ENCODE data around the gene AKAP5.

Gene AKAP5

GRCh38 chr14:64459405-64460136, 5.7 kb upstream of the AKAP5 start:
- no peak for DNase-seq (ENCODE audit: low read depth in 1 of 2, low spot score in 1 of 2)

GRCh38 chr14:64461221-64461620, 4.1 kb upstream of the AKAP5 start:
- no peak for DNase-seq (ENCODE audit: low read depth in 1 of 2, low spot score in 1 of 2)

GRCh38 chr14:64463195-64463594, 2.1 kb upstream of the AKAP5 start:
- no peak for DNase-seq (ENCODE audit: low read depth in 1 of 2, low spot score in 1 of 2)

GRCh38 chr14:64463873-64464272, 1.4 kb upstream of the AKAP5 start:
- no peak for DNase-seq (ENCODE audit: low read depth in 1 of 2, low spot score in 1 of 2)

- no peak for DNase-seq (ENCODE audit: low read depth in 1 of 2, low spot score in 1 of 2)
Observed at GRCh38 chr14:64464651-64465050, 648 bp upstream of the AKAP5 start.

GRCh38 chr14:64465831-64466554, 694 bp downstream of the AKAP5 start:
- DNase-seq (ENCODE audit: low read depth in 1 of 2, low spot score in 1 of 2) = no peak

GRCh38 chr14:64467101-64467500, 1.8 kb downstream of the AKAP5 start:
- no peak for DNase-seq (ENCODE audit: low read depth in 1 of 2, low spot score in 1 of 2)

GRCh38 chr14:64467566-64467965, 2.3 kb downstream of the AKAP5 start:
- no peak for DNase-seq (ENCODE audit: low read depth in 1 of 2, low spot score in 1 of 2)

GRCh38 chr14:64468451-64468850, 3.2 kb downstream of the AKAP5 start:
- DNase-seq (ENCODE audit: low read depth in 1 of 2, low spot score in 1 of 2) = no peak

- no peak for DNase-seq (ENCODE audit: low read depth in 1 of 2, low spot score in 1 of 2)
Observed at GRCh38 chr14:64474041-64474440, 8.7 kb downstream of the AKAP5 start.

GRCh38 chr14:64474698-64475097, 9.4 kb downstream of the AKAP5 start:
- no peak for DNase-seq (ENCODE audit: low read depth in 1 of 2, low spot score in 1 of 2)

- no peak for DNase-seq (ENCODE audit: low read depth in 1 of 2, low spot score in 1 of 2)
Observed at GRCh38 chr14:64475585-64476273, 10.4 kb downstream of the AKAP5 start.

- DNase-seq (ENCODE audit: low read depth in 1 of 2, low spot score in 1 of 2) = no peak
Observed at GRCh38 chr14:64476438-64476837, 11.1 kb downstream of the AKAP5 start.

- DNase-seq (ENCODE audit: low read depth in 1 of 2, low spot score in 1 of 2) = no peak
Observed at GRCh38 chr14:64478634-64479250, 13.4 kb downstream of the AKAP5 start.

GRCh38 chr14:64488590-64489099, 23.3 kb downstream of the AKAP5 start:
- DNase-seq (ENCODE audit: low read depth in 1 of 2, low spot score in 1 of 2) = no peak

- no peak for DNase-seq (ENCODE audit: low read depth in 1 of 2, low spot score in 1 of 2)
Observed at GRCh38 chr14:64491637-64492036, 26.3 kb downstream of the AKAP5 start.

- no peak for DNase-seq (ENCODE audit: low read depth in 1 of 2, low spot score in 1 of 2)
Observed at GRCh38 chr14:64493455-64493854, 28.2 kb downstream of the AKAP5 start.

GRCh38 chr14:64495252-64495651, 30.0 kb downstream of the AKAP5 start:
- no peak for DNase-seq (ENCODE audit: low read depth in 1 of 2, low spot score in 1 of 2)

GRCh38 chr14:64496764-64497163, 31.5 kb downstream of the AKAP5 start:
- DNase-seq (ENCODE audit: low read depth in 1 of 2, low spot score in 1 of 2) = no peak

- no peak for DNase-seq (ENCODE audit: low read depth in 1 of 2, low spot score in 1 of 2)
Observed at GRCh38 chr14:64500088-64500487, 34.8 kb downstream of the AKAP5 start.

- no peak for DNase-seq (ENCODE audit: low read depth in 1 of 2, low spot score in 1 of 2)
Observed at GRCh38 chr14:64501411-64502171, 36.3 kb downstream of the AKAP5 start.

Data from stimulated activated CD4-positive, alpha-beta T cell treated with anti-CD3 and anti-CD28 coated beads, Interleukin-15, amount 100 ng/mL, for 1 hour (primary cell).